Measurements from ENCODE around the gene NKG7.

NKG7 gene

GRCh38 chr19:51365965-51366388, 6.5 kb downstream of the NKG7 start, which contains the start of gene ETFB:
Gene ETFB (minus strand): TSS chr19:51366388. CDS start chr19:51366326, 62 bp downstream.
- DNase-seq (ENCODE audit: extremely low read depth, insufficient read length), result no peak
- Histone ChIP-seq H3K27me3 (replicated peaks; ENCODE audit: control insufficient read depth, insufficient read depth, low read length) (no peaks in the 10 kb centered on the region), H3K36me3 (ENCODE audit: control insufficient read depth, insufficient read depth, low read length) (no peaks in the 10 kb centered on the region), H3K4me3 (replicated peaks; ENCODE audit: low read depth, low read length) (peak within 1 kb of the TSS; percentile 89)
- no peak for TF ChIP-seq CTCF (IDR thresholded peaks at IDR 0.05; ENCODE audit: insufficient read depth, low read length, poor library complexity, severe bottlenecking)

GRCh38 chr19:51365211-51365964, 7.1 kb downstream of the NKG7 start:
- Histone ChIP-seq H3K36me3 (ENCODE audit: control insufficient read depth, insufficient read depth, low read length) (no peaks in the 10 kb centered on the region), H3K27me3 (replicated peaks; ENCODE audit: control insufficient read depth, insufficient read depth, low read length) (no peaks in the 10 kb centered on the region), H3K4me3 (replicated peaks; ENCODE audit: low read depth, low read length) (peak overlapping the region; percentile 89)
- DNase-seq (ENCODE audit: extremely low read depth, insufficient read length), result no peak
- TF ChIP-seq CTCF (IDR thresholded peaks at IDR 0.05; ENCODE audit: insufficient read depth, low read length, poor library complexity, severe bottlenecking), result no peak

GRCh38 chr19:51364200-51365106, 8.0 kb downstream of the NKG7 start:
- no peak for TF ChIP-seq CTCF (IDR thresholded peaks at IDR 0.05; ENCODE audit: insufficient read depth, low read length, poor library complexity, severe bottlenecking)
- DNase-seq (ENCODE audit: extremely low read depth, insufficient read length), result no peak

GRCh38 chr19:51361239-51361638, 11.2 kb downstream of the NKG7 start:
- H3K36me3 ChIP-seq (ENCODE audit: control insufficient read depth, insufficient read depth, low read length), result no peaks in the 10 kb centered on the region
- TF ChIP-seq CTCF (IDR thresholded peaks at IDR 0.05; ENCODE audit: insufficient read depth, low read length, poor library complexity, severe bottlenecking), result no peak
- no peak for DNase-seq (ENCODE audit: extremely low read depth, insufficient read length)
- H3K4me3 ChIP-seq (replicated peaks; ENCODE audit: low read depth, low read length), result no peak overlapping the region
- H3K27me3 ChIP-seq (replicated peaks; ENCODE audit: control insufficient read depth, insufficient read depth, low read length), result no peaks in the 10 kb centered on the region

More at GRCh38 chr19:51364200-51365106, 8.0 kb downstream of the NKG7 start:
- H3K4me3 ChIP-seq (replicated peaks; ENCODE audit: low read depth, low read length), result no peak overlapping the region
- H3K27me3 ChIP-seq (replicated peaks; ENCODE audit: control insufficient read depth, insufficient read depth, low read length), result no peaks in the 10 kb centered on the region
- H3K36me3 ChIP-seq (ENCODE audit: control insufficient read depth, insufficient read depth, low read length), result no peaks in the 10 kb centered on the region

GRCh38 chr19:51359294-51359693, 13.2 kb downstream of the NKG7 start:
- Histone ChIP-seq H3K36me3 (ENCODE audit: control insufficient read depth, insufficient read depth, low read length) (no peaks in the 10 kb centered on the region), H3K27me3 (replicated peaks; ENCODE audit: control insufficient read depth, insufficient read depth, low read length) (no peaks in the 10 kb centered on the region), H3K4me3 (replicated peaks; ENCODE audit: low read depth, low read length) (no peak overlapping the region)
- DNase-seq (ENCODE audit: extremely low read depth, insufficient read length), result no peak
- no peak for TF ChIP-seq CTCF (IDR thresholded peaks at IDR 0.05; ENCODE audit: insufficient read depth, low read length, poor library complexity, severe bottlenecking)
